ENCODE results near the gene VAMP7. TPM values are rescaled to one million over a fixed set of nuclear protein-coding genes. Genes with fewer than 3 reads are reported as not detected.

VAMP7 gene
- total and polyA plus RNA-seq, 2 of the 8 experiments (the other 6 are each of a cell fraction or from before 2014, with no cell fraction given), result 14.2 to 22.1 TPM

DNA sequence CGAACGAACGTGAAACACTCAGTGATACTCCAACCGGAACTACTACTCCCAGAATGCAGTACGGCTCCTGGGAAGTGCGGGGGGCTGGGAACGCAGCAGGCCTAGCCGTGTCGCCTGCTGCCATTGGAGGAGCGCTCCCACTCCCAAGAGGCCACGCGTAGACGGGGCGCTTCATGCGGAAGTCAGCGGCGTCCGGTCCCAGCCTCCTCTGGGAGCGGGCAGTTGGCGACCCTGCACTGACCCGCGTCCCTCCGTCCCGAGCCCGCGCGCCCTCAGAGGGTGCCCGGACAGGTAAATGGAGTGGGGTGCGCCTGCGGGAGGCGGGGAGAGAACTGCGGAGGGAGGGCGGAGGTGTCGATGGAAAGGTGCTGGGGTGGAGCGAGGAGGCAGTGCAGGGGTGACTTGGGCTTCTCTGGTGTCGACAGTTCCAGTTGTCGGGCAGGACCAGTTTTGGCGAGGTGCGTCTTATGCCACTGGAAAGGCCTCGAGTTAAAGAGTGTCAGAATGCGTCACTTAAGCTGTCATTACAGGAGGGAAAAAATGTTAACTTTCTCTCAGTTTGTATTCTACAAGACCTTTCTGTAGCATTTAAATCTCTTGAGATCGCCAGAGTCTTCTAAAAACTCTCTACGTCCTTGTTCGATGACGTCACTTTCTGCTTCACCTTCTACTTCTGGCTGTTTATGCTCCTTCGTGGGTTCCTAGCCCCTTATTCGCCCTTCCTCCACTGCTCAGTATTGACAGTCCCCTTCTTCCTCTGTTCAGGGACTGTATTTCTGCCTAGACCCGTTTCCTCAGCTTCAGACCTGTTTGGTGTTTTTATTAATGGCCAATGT is at the start of gene VAMP7 (continued):
- TF ChIP-seq RNF2 (IDR thresholded peaks at IDR 0.05; ENCODE audit: borderline replicate concordance, low read depth, low read length, missing control alignments, poor library complexity, severe bottlenecking), result no peak
- peak; percentile 83; the same call in 1 of the 2 replicates for TF ChIP-seq PHF8 (conservative IDR thresholded peaks at IDR 0.05; ENCODE audit: low read depth, low read length)
- TF ChIP-seq FOSL1 (IDR thresholded peaks at IDR 0.05; ENCODE audit: insufficient read depth, low read depth, low read length), result no peak
- peak in 1 of 2 experiments; percentile 64; a peak in 2 of 3 replicates for TF ChIP-seq POLR2A (IDR thresholded peaks at IDR 0.05; ENCODE audit: control extremely low read depth in 1 of 2, low read depth in 2 of 2, low read length in 2 of 2)
- TF ChIP-seq ATF2 (IDR thresholded peaks at IDR 0.05; ENCODE audit: low read length), result no peak
- TF ChIP-seq BACH1 (IDR thresholded peaks at IDR 0.05; ENCODE audit: low read length), result no peak
- TF ChIP-seq POLR2AphosphoS5 (IDR thresholded peaks at IDR 0.05; ENCODE audit: low read depth, low read length), result peak; percentile 61; the same call in 1 of the 2 replicates
- TF ChIP-seq ATF3 (IDR thresholded peaks at IDR 0.05; ENCODE audit: insufficient read depth, low read depth, low read length), result 0 out of 2 replicates have a peak, but pooled peaks have one; percentile 5
- TF ChIP-seq SIX5 (IDR thresholded peaks at IDR 0.05; ENCODE audit: low read depth, low read length), result peak; percentile 69
- no peak for TF ChIP-seq RFX5 (IDR thresholded peaks at IDR 0.05; ENCODE audit: borderline replicate concordance, low read depth, low read length)
- TF ChIP-seq, protein P1, sequence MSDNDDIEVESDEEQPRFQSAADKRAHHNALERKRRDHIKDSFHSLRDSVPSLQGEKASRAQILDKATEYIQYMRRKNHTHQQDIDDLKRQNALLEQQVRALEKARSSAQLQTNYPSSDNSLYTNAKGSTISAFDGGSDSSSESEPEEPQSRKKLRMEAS (IDR thresholded peaks at IDR 0.05), result peak; percentile 47; the same call in 1 of the 2 replicates
- peak; percentile 69 for TF ChIP-seq CREB1 (IDR thresholded peaks at IDR 0.05)
- no peak for TF ChIP-seq EGR1 (IDR thresholded peaks at IDR 0.05; ENCODE audit: borderline replicate concordance, low read depth, low read length)
- TF ChIP-seq SIN3A (conservative IDR thresholded peaks at IDR 0.05 in 1 of 2, IDR thresholded peaks at IDR 0.05 in 1 of 2; ENCODE audit: low read depth in 1 of 2, low read length in 2 of 2), result peak in 1 of 2 experiments; percentile 62; a peak in 1 of 4 replicates
- TF ChIP-seq CTBP2 (IDR thresholded peaks at IDR 0.05; ENCODE audit: borderline replicate concordance, insufficient read depth, insufficient read length, low read length), result no peak
